Measurements from ENCODE around the gene TSHR. TPM values are rescaled to one million over a fixed set of nuclear protein-coding genes. Genes with fewer than 3 reads are reported as not detected.

The TSHR gene
- total RNA-seq, 1 experiment from 2014 or later: not detected

GRCh38 chr14:81087230-81087629 lies 131.8 kb downstream of the TSHR start:
- Histone ChIP-seq H2BK12ac (ENCODE audit: insufficient read length, low read depth, low read length) (no peak overlapping the region), H3K23ac (ENCODE audit: insufficient read length, low read depth, low read length) (no peak overlapping the region), H3T11ph (ENCODE audit: low read length) (no peak overlapping the region), H3K79me2 (ENCODE audit: insufficient read depth, low read length) (no peaks in the 10 kb centered on the region), H2AK5ac (ENCODE audit: insufficient read length, low read length) (no peak overlapping the region), H3K27me3 (ENCODE audit: insufficient read depth, low read length) (no peaks in the 10 kb centered on the region), H2BK20ac (ENCODE audit: low read depth, low read length, poor library complexity, severe bottlenecking) (no peak overlapping the region), H3K4me1 (ENCODE audit: insufficient read depth, low read length) (no peaks in the 10 kb centered on the region), H4K8ac (replicated peaks; ENCODE audit: insufficient read length, low read depth, low read length) (no peak overlapping the region), H3K27ac (ENCODE audit: insufficient read length, low read depth, low read length) (no peak overlapping the region), H3K4ac (ENCODE audit: low read depth, low read length) (no peak overlapping the region), H3K79me1 (ENCODE audit: insufficient read depth, low read depth, low read length, poor library complexity, severe bottlenecking) (no peaks in the 10 kb centered on the region), H4K5ac (ENCODE audit: insufficient read length, low read depth, low read length) (no peak overlapping the region), H3K56ac (ENCODE audit: insufficient read length, low read depth, low read length) (no peak overlapping the region), H4K20me1 (ENCODE audit: control insufficient read depth, insufficient read depth, insufficient read length) (no peaks in the 10 kb centered on the region), H3K23me2 (ENCODE audit: insufficient read length, low read depth, low read length, poor library complexity, severe bottlenecking) (no peaks in the 10 kb centered on the region), H2AFZ (ENCODE audit: low read length) (no peak overlapping the region), H3K9me3 (ENCODE audit: control insufficient read depth, low read depth, low read length) (no peaks in the 10 kb centered on the region), H2BK120ac (ENCODE audit: low read depth, low read length, poor library complexity, severe bottlenecking) (no peak overlapping the region), H2BK15ac (ENCODE audit: low read depth, low read length) (no peak overlapping the region), H3K9ac (ENCODE audit: extremely low read depth, insufficient read length, low read length) (no peak overlapping the region), H4K91ac (ENCODE audit: insufficient read length, low read depth, low read length) (no peak overlapping the region), H3K18ac (ENCODE audit: insufficient read length, low read depth, low read length) (no peak overlapping the region), H2BK5ac (ENCODE audit: insufficient read length, low read length) (no peak overlapping the region), H3K4me2 (ENCODE audit: insufficient read depth, insufficient read length, low read length) (no peak overlapping the region), H3K14ac (ENCODE audit: insufficient read depth, low read length) (no peak overlapping the region)
- H3K27ac Mint-ChIP-seq: no peak overlapping the region
- H3K4me3 Mint-ChIP-seq: no peak overlapping the region
- H3K36me3 Mint-ChIP-seq (ENCODE audit: insufficient read depth in 1 of 3, low read depth in 3 of 3): no peaks in the 10 kb centered on the region; a peak in 1 of 7 replicates
- no peak for TF ChIP-seq CTCF (conservative IDR thresholded peaks at IDR 0.05)
- no peak for DNase-seq
- H3K4me1 Mint-ChIP-seq: peaks cover 4% of the 10 kb centered on the region in 2 experiments; a peak in 3 of 4 replicates
- H3K27me3 Mint-ChIP-seq (ENCODE audit: low read depth): no peaks in the 10 kb centered on the region
- H3K9me3 Mint-ChIP-seq: no peaks in the 10 kb centered on the region
- WGBS (ENCODE audit: extremely low coverage, insufficient read length, low lambda C conversion rate): no CpG with 5 or more reads among the region's 3 CpGs

Measured in H9 (cell line).